Endodermal cell (in vitro differentiated cells): ENCODE measurements around the gene PCSK6. TPM values are rescaled to one million over a fixed set of nuclear protein-coding genes. Genes with fewer than 3 reads are reported as not detected.

ENCODE experiments used
- DNase-seq: peaks from one replicate; pipeline ENCODE4 v3.0.0-alpha.2; 2017
- H3K27ac ChIP-seq: 2 replicates; pipeline ENCODE4 v1.5.1; 2013; ENCODE audit warnings: mild to moderate bottlenecking, low read depth, low read length, moderate library complexity
- H3K27me3 ChIP-seq: 2 replicates; pipeline ENCODE4 v1.6.1; 2013; ENCODE audit warnings: mild to moderate bottlenecking, low read length, moderate library complexity; ENCODE audit not compliant: insufficient read depth, control insufficient read depth, poor library complexity, severe bottlenecking
- H3K36me3 ChIP-seq: 2 replicates; pipeline ENCODE4 v1.7.0; 2013; ENCODE audit warnings: mild to moderate bottlenecking, low read length, moderate library complexity; ENCODE audit not compliant: control insufficient read depth, insufficient read depth
- H3K4me1 ChIP-seq: one replicate; pipeline ENCODE4 v1.7.0; 2013; ENCODE audit warnings: low read length; ENCODE audit not compliant: control insufficient read depth, insufficient read depth
- H3K4me3 ChIP-seq: 2 replicates; pipeline ENCODE4 v1.5.1; 2013; ENCODE audit warnings: mild to moderate bottlenecking, low read length, moderate library complexity
- H3K9ac ChIP-seq: 2 replicates; pipeline ENCODE4 v1.6.1; 2013; ENCODE audit warnings: mild to moderate bottlenecking, low read length, moderate library complexity; ENCODE audit not compliant: poor library complexity, severe bottlenecking; ENCODE audit errors: extremely low read depth
- H3K9me3 ChIP-seq: 2 replicates; pipeline ENCODE4 v1.6.1; 2013; ENCODE audit warnings: mild to moderate bottlenecking, low read length, moderate library complexity; ENCODE audit not compliant: control insufficient read depth
- H3K27ac Mint-ChIP-seq: 2 replicates; pipeline ENCODE4 v1.8.0; 2020; ENCODE audit warnings: mixed read lengths
- H3K27me3 Mint-ChIP-seq: 2 replicates; pipeline ENCODE4 v1.8.0; 2021; ENCODE audit warnings: mild to moderate bottlenecking, mixed read lengths; ENCODE audit not compliant: insufficient read depth
- H3K36me3 Mint-ChIP-seq: 2 replicates; pipeline ENCODE4 v1.8.0; 2020; ENCODE audit warnings: low read depth, mixed read lengths
- H3K4me1 Mint-ChIP-seq: 2 replicates; pipeline ENCODE4 v1.8.0; 2020; ENCODE audit warnings: mixed read lengths
- H3K4me3 Mint-ChIP-seq: 2 replicates; pipeline ENCODE4 v1.8.0; 2020; ENCODE audit warnings: mild to moderate bottlenecking, moderate library complexity, mixed read lengths
- H3K9me3 Mint-ChIP-seq: 2 replicates; pipeline ENCODE4 v1.8.0; 2020; ENCODE audit warnings: mild to moderate bottlenecking, mixed read lengths
- CTCF ChIP-seq: fragments of 200-600 bp; sonication (generic); conservative IDR thresholded peaks from 2 replicates; pipeline ENCODE4 v1.5.0; 2021; ENCODE audit warnings: antibody characterized with exemption, mild to moderate bottlenecking
- WGBS, 2 experiments: methylation state at CpG; one replicate each; pipeline versions ENCODE4 v1.1.5 to v1.1.7; 2013; ENCODE audit warnings: missing lambda C conversion rate in 2 of 2, mixed read lengths in 1 of 2; ENCODE audit not compliant: insufficient coverage in 1 of 2, insufficient read length in 1 of 2; 5-methylcytosine and 5-hydroxymethylcytosine counted together
- total RNA-seq, 2 donors: library from RNA; stranded (reverse); fragmentation: NEBNext Ultra II Directional in 1 of 2; extraction: Animal tissue kit (Norgen Biotek cat#: 25700) in 1 of 2; gene quantifications; 2 replicates in 1 of 2; 3 replicates in 1 of 2; pipeline ENCODE4 v1.2.1, GENCODE V29; 2021

PCSK6 gene
- total RNA-seq, 2 donors from 2014 or later: 6.6 to 9.8 TPM

- no peak for DNase-seq
- 88% methylated on average over 2 of the region's 2 CpGs; no CpG with 5 or more reads in 1 of the 2 experiments for WGBS, 2 experiments
- no peaks in the 10 kb centered on the region for H3K9me3 ChIP-seq
- H3K9ac ChIP-seq: no peak overlapping the region
- no peaks in the 10 kb centered on the region for H3K4me1 ChIP-seq
- H3K27me3 ChIP-seq: no peaks in the 10 kb centered on the region
- no peak overlapping the region for H3K4me3 ChIP-seq
- Mint-ChIP-seq H3K27me3 (peaks cover 2% of the 10 kb centered on the region), H3K4me3 (no peak overlapping the region), H3K4me1 (peaks cover 9% of the 10 kb centered on the region), H3K9me3 (peaks cover 4% of the 10 kb centered on the region), H3K36me3 (peaks cover 1% of the 10 kb centered on the region), H3K27ac (no peak overlapping the region)
- no peaks in the 10 kb centered on the region for H3K36me3 ChIP-seq
- no peak for TF ChIP-seq CTCF
- no peak overlapping the region for H3K27ac ChIP-seq
Observed at GRCh38 chr15:101351736-101352135, 137.8 kb downstream of the PCSK6 start.

- H3K9ac ChIP-seq: no peak overlapping the region
- Mint-ChIP-seq H3K36me3 (peaks cover 1% of the 10 kb centered on the region), H3K4me1 (peaks cover 9% of the 10 kb centered on the region), H3K9me3 (peaks cover 4% of the 10 kb centered on the region), H3K4me3 (no peak overlapping the region), H3K27ac (no peak overlapping the region), H3K27me3 (peaks cover 2% of the 10 kb centered on the region)
- no peak overlapping the region for H3K27ac ChIP-seq
- no peaks in the 10 kb centered on the region for H3K36me3 ChIP-seq
- H3K27me3 ChIP-seq: no peaks in the 10 kb centered on the region
- no peaks in the 10 kb centered on the region for H3K4me1 ChIP-seq
- no peak overlapping the region for H3K4me3 ChIP-seq
- no peaks in the 10 kb centered on the region for H3K9me3 ChIP-seq
- DNase-seq: peak; percentile 71
- WGBS, 2 experiments: 84 to 88% methylated on average over 14 of the region's 14 CpGs
- TF ChIP-seq CTCF: no peak
Observed at GRCh38 chr15:101349047-101349951, 140.2 kb downstream of the PCSK6 start.

- WGBS, 2 experiments: 93 to 94% methylated on average over 12 of the region's 12 CpGs
- no peak for TF ChIP-seq CTCF
- Histone ChIP-seq H3K27me3 (no peaks in the 10 kb centered on the region), H3K9ac (no peak overlapping the region), H3K36me3 (no peaks in the 10 kb centered on the region), H3K9me3 (no peaks in the 10 kb centered on the region), H3K4me3 (no peak overlapping the region), H3K27ac (no peak overlapping the region), H3K4me1 (no peaks in the 10 kb centered on the region)
- peaks cover 2% of the 10 kb centered on the region for H3K27me3 Mint-ChIP-seq
- H3K4me3 Mint-ChIP-seq: no peak overlapping the region
- no peak for DNase-seq
- H3K36me3 Mint-ChIP-seq: peaks cover 1% of the 10 kb centered on the region
- peaks cover 9% of the 10 kb centered on the region for H3K4me1 Mint-ChIP-seq
- peaks cover 4% of the 10 kb centered on the region for H3K9me3 Mint-ChIP-seq
- no peak overlapping the region for H3K27ac Mint-ChIP-seq
Observed at GRCh38 chr15:101348643-101349042, 140.9 kb downstream of the PCSK6 start.
